HG03159 (cell line): Measurements from ENCODE around the gene POLD1.
A peak's percentile ranks its signal among the peaks of the same experiment; 100 is the strongest.

Experiments used
- ATAC-seq: cut with Tn5 transposase; IDR thresholded peaks from one replicate; pipeline ENCODE4 v1.9.1; 2021; ENCODE audit warnings: mild to moderate bottlenecking, moderate library complexity; ENCODE audit not compliant: unreplicated experiment

POLD1 gene

DNA sequence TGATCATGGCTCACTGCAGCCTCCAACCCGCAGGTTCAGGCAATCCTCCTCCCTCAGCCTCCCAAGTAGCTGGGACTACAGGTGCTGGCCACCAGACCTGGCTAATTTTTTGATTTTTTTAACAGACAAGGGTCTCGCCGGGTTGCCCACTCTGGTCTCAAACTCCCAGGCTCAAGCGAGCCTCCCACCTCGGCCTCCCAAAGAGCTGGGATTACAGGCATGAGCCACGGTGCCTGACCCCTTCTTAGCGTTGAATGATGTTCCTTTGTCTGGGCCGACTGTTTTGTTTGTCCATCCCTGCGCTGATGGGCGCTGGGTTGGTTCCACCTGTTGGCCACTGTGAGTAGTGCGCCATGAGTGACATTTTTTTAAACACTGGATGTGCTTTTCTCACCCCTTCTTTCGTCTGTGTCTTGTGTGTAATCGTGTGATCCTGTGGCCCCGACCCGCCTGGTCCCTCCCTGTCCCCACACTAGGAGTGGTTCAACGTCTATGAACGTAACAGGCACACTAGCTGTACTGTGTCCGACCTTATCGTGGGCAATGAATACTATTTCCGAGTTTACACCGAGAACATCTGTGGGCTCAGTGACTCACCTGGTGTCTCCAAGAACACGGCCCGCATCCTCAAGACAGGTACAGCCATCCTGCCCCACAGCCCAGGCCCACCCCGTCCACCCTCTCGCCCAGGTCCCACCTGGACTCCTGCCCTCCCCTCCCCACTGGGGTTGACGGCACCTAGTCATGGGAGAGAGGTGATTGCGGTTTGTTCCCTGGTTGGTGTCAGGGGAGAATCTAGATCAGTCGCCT lies 77.1 kb downstream of the POLD1 start:
- ATAC-seq = peak; percentile 56

DNA sequence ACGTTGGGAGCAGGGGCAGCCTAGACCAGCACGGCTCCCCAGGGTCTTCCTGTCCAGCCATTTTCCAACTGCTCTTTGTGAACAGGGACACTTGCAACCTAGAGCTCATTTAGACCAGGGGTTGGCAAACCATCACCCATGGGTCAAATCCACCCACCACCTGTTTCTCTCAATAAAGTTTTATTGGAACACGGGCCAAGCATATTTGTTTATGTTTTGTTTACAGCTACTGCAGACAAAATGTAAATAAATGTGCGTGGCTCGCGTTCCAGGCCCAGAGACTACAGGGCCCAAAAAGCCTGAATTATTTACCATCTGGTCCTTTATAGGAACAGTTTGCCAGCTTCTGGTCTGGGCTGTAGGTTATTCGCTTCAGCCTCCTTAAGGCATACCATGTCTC lies 78.8 kb downstream of the POLD1 start:
- no peak for ATAC-seq

DNA sequence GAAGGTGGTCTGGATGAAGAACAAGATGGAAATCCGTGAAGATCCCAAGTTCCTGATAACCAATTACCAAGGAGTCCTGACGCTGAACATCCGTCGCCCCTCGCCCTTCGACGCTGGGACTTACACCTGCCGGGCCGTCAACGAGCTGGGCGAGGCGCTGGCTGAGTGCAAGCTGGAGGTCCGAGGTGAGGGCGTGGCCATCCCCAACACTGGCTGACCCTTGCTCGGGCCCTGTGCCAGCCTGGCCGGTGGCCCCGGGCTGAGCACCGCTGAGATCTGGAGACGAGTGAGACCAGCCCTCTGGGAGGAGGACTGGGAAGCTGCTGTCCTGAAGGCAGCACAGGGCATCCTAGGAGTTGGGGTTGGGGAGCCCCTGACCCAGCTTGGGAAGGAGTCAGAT lies 80.2 kb downstream of the POLD1 start:
- ATAC-seq = no peak

DNA sequence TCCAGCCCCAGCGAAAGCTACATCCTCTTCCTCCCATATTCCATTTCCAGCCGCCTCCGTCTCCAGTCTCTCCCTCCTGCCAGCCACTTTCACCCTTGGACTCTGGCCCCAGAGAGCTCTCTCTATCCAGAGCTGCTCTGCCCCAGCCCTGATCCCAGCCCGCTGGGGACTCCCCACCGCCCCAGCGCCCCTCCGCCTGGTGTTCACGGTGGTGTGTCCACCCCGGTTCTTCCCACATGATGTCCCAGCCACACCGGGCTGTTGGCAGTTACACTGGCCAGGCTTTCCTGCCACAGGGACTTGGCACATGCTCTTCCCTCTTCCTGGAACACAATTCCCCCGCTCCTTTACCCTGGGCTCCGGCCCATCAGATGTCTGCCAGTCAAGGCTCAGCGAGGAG lies 80.9 kb downstream of the POLD1 start:
- ATAC-seq = no peak

DNA sequence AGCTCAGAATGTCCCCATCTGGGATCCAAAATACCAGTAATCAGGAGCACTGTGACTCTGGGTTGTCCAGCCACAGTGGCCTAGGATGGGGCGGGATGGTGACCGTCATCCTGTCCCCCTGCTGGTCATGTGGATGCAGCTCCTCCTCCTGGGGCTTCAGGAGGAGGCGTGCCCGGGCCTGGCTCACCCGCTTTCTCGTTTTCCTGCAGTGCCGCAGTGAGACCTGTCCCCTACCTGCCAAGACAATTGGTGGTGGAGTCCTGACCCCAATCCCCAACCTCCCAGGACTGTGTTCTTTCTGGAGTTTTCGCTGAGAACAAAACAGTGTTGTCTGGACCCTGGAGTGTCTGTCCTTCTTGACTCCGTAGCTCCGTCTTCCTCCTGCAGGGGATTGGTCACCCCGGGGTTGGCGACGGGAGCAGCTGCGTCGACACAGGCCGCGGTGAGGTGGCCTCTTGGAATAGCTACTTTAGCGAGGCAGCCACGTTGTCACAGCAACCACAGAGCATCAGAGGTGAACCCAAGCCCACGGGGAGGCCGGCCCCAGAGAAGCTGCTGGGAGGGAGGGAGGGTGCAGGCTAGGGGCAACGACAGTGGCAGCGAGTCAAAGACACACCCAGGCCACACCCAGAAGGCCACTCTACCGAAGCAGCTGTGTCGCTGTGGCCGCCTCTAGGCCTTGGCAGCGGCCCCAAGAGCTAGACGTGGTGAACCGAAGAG lies 82.0 kb downstream of the POLD1 start:
- ATAC-seq = no peak

DNA sequence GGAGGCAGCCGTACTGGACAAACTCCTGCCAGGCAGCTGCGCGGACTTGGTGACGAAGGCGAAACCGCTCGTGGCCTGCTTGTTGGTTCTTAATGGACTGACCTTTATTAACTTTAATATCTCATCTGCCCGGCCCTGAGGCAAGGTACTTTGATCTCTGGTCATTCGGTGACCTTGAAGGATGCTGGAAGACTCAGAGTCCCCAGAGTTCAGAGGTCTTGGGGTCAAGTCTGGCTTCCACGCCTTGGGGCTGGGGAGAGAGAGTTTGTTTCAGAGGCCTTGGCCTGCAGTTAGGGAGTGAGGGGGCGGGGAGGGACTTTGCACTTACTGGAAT lies 82.5 kb downstream of the POLD1 start:
- no peak for ATAC-seq

DNA sequence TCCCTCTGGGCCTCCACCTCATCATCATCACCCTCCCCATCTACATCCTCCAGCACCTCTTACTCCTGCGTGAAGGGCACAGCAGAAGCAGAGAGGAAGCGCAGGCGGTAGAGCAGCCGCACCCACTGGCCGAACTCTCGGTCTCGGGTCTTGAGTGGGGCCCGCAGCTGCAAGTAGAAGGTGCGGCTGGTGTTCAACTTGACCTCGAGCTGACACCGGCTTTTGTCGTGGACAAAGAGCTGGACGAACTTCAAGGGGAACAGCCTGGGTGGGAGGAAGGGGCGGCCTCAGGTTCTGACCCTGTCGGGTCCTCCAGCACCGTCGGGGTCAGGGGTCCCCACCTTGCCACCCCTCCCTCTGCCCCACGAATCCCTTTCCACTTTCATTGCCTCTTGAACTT lies 83.4 kb downstream of the POLD1 start:
- ATAC-seq = no peak
